ENCODE measurements around the gene HOXB7. TPM values are rescaled to one million over a fixed set of nuclear protein-coding genes. Genes with fewer than 3 reads are reported as not detected.

HOXB7 gene
- 27.0 to 35.8 TPM (median 31.6 TPM) in 5 replicates for total RNA-seq (2022; extraction: Qiagen RNA extraction; ENCODE audit: low read depth)

GRCh38 chr17:48610282-48611211, at the start of gene HOXB7:
Gene HOXB7 (minus strand): TSS chr17:48611017. CDS start chr17:48610918, 99 bp downstream.

GRCh38 chr17:48626245-48627117, 15.7 kb upstream of the HOXB7 start, which contains the start of gene HOXB9:
Gene HOXB9 (minus strand): TSS chr17:48626358. CDS start chr17:48626269, 89 bp downstream.

GRCh38 chr17:48615047-48615962, 4.5 kb upstream of the HOXB7 start, which contains the start of gene HOXB8:
Gene HOXB8 (minus strand): TSS chr17:48615292. CDS start chr17:48614704, 588 bp downstream.

GRCh38 chr17:48604770-48605329, 6.0 kb downstream of the HOXB7 start, which contains the start of gene HOXB6:
Gene HOXB6 (minus strand): TSS chr17:48604986. CDS start chr17:48598150, 6,836 bp downstream.

DNA sequence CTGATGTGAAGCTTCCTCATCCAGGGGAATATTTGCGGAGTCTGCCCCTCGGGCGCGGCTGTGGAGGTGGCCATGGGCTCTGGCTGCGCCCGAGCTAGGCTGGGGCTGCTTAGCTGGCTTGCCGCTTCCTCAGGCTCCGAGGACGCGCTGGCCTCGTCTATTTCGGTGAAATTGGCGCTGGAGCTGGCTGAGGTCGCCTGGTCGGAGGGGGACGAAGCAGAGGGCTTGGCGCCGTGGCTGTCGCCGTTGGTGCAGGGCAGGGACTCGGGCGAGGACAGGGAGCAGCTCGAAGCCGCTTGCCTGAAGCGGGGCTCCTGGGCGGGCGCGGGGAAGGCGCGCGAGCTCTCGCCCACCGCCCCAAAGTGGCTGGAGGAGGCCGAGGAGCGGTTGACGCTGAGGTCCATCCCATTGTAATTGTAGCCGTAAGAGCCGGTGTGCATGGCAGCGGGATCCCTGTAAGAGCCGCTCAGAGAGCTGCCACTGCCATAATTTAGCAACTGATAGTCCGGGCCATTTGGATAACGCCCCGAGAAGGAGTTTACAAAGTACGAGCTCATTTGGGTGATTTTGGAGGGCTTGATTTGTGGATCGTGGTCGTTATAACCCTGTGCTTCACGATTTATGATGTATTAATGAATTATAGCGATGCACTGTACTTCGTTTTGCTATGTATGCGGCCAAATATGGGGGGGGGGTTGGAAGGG, 17.5 kb downstream of the HOXB7 start, which contains the start of gene HOXB5:
TSS of gene HOXB5 (minus strand) at position 654 of the 704 bp plus-strand sequence. CDS start at position 557, 97 bp downstream.

GRCh38 chr17:48589831-48590606, 20.8 kb downstream of the HOXB7 start, which contains the start of gene HOXB3:
Gene HOXB3 (minus strand): TSS chr17:48590241. CDS start chr17:48552474, 37,767 bp downstream.

DNA sequence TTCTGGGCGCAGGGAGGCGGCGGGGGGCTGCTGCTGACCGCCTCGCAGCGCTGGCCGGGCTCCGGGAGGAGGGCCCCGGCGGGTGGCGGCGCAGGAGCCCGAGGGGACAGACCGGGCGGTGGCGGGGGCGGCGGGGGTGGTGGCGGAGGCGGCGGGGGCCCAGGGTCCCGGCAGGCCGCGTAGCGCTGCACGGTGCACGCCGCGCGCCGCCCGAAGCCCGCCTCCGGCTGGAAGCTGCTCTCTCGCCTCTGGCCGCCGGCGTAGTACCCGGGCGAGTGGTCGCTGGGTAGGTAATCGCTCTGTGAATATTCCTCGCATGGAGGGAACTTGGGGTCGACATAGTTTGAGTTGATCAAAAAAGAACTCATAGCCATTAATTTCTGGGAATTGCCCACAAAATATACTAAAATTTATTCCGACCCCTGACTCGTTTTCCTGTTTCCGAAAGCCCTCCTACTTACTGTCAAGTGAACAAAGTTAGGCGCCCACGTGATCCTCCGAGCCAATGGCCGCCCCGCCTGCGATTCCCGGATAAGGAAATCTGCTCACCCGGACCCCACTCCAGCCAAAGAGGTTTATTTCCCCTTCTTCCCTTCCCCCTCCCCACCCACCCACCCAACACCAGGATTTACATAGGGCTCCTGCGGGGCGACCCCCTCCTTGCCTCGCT, 32.7 kb downstream of the HOXB7 start, which contains the start of gene HOXB4:
TSS of gene HOXB4 (minus strand) at position 405 of the 670 bp plus-strand sequence. CDS start at position 374, 31 bp downstream.

Other genes with a start within 250 kb of the HOXB7 start
- 0.08 to 0.14 TPM in 2 of 5 replicates, not detected in the others for gene SKAP1, start 180.8 kb downstream of the HOXB7 start, total RNA-seq (2022; extraction: Qiagen RNA extraction; ENCODE audit: low read depth)
- gene HOXB1, start 80.0 kb downstream of the HOXB7 start, total RNA-seq (2022; extraction: Qiagen RNA extraction; ENCODE audit: low read depth) = not detected in 5 replicates
- gene HOXB2, start 65.9 kb downstream of the HOXB7 start, total RNA-seq (2022; extraction: Qiagen RNA extraction; ENCODE audit: low read depth) = 0.43 to 0.74 TPM (median 0.70 TPM) in 5 replicates
- gene HOXB4, start 32.7 kb downstream of the HOXB7 start, total RNA-seq (2022; extraction: Qiagen RNA extraction; ENCODE audit: low read depth) = 0.08 to 0.18 TPM (median 0.16 TPM) in 5 replicates
- gene HOXB3, start 20.8 kb downstream of the HOXB7 start, total RNA-seq (2022; extraction: Qiagen RNA extraction; ENCODE audit: low read depth) = 4.6 to 5.8 TPM (median 5.5 TPM) in 5 replicates
- gene HOXB5, start 17.2 kb downstream of the HOXB7 start, total RNA-seq (2022; extraction: Qiagen RNA extraction; ENCODE audit: low read depth) = 1.2 to 3.3 TPM (median 2.4 TPM) in 5 replicates
- 4.7 to 7.8 TPM (median 7.0 TPM) in 5 replicates for gene HOXB6, start 6.0 kb downstream of the HOXB7 start, total RNA-seq (2022; extraction: Qiagen RNA extraction; ENCODE audit: low read depth)
- gene HOXB8, start 4.3 kb upstream of the HOXB7 start, total RNA-seq (2022; extraction: Qiagen RNA extraction; ENCODE audit: low read depth) = 6.1 to 9.0 TPM (median 7.9 TPM) in 5 replicates
- 8.1 to 10.1 TPM (median 8.4 TPM) in 5 replicates for gene HOXB9, start 15.3 kb upstream of the HOXB7 start, total RNA-seq (2022; extraction: Qiagen RNA extraction; ENCODE audit: low read depth)
- not detected in 5 replicates for gene PRAC1, start 111.5 kb upstream of the HOXB7 start, total RNA-seq (2022; extraction: Qiagen RNA extraction; ENCODE audit: low read depth)
- not detected in 5 replicates for gene PRAC2, start 112.2 kb upstream of the HOXB7 start, total RNA-seq (2022; extraction: Qiagen RNA extraction; ENCODE audit: low read depth)
- gene HOXB13, start 117.7 kb upstream of the HOXB7 start, total RNA-seq (2022; extraction: Qiagen RNA extraction; ENCODE audit: low read depth) = 1.7 to 2.7 TPM (median 2.3 TPM) in 5 replicates
- gene TTLL6, start 206.2 kb upstream of the HOXB7 start, total RNA-seq (2022; extraction: Qiagen RNA extraction; ENCODE audit: low read depth) = 0.50 to 0.60 TPM (median 0.56 TPM) in 5 replicates
- gene CALCOCO2, start 220.0 kb upstream of the HOXB7 start, total RNA-seq (2022; extraction: Qiagen RNA extraction; ENCODE audit: low read depth) = 64.9 to 77.4 TPM (median 68.9 TPM) in 5 replicates

Measured in A549 treated with DMSO at 1 μM for 4 hours (cell line).